HepG2 (cell line): ENCODE measurements around the gene DDX39B. TPM values are rescaled to one million over a fixed set of nuclear protein-coding genes. Genes with fewer than 3 reads are reported as not detected.
A peak's percentile ranks its signal among the peaks of the same experiment; 100 is the strongest.

ENCODE experiments used
- ELK4 ChIP-seq: sonication (generic); formaldehyde crosslinking; IDR thresholded peaks from 2 replicates; pipeline ENCODE4 v1.9.0; 2021; ENCODE audit warnings: missing genetic modification reagents, borderline replicate concordance
- ERF ChIP-seq: IDR thresholded peaks from 2 replicates; pipeline ENCODE4 v1.6.1; 2018; ENCODE audit warnings: missing biosample characterization, missing genetic modification reagents
- GPBP1L1 ChIP-seq: sonication (generic); formaldehyde crosslinking; IDR thresholded peaks from 2 replicates; pipeline ENCODE4 v1.5.0; 2020; ENCODE audit warnings: mild to moderate bottlenecking, missing genetic modification reagents
- HBP1 ChIP-seq: IDR thresholded peaks from 2 replicates; pipeline ENCODE4 v1.6.1; 2016; ENCODE audit warnings: low read depth, control low read depth
- HDAC2 ChIP-seq: sonication (generic); formaldehyde crosslinking; IDR thresholded peaks from 2 replicates; pipeline ENCODE4 v1.4.0; 2020; ENCODE audit warnings: missing genetic modification reagents
- KDM4B ChIP-seq: sonication (generic); formaldehyde crosslinking; IDR thresholded peaks from 2 replicates; pipeline ENCODE4 v1.4.0; 2020; ENCODE audit warnings: missing genetic modification reagents
- MED13 ChIP-seq: sonication (generic); formaldehyde crosslinking; IDR thresholded peaks from 2 replicates; pipeline ENCODE4 v1.5.0; 2020; ENCODE audit warnings: missing genetic modification reagents
- MTF2 ChIP-seq: sonication (generic); formaldehyde crosslinking; IDR thresholded peaks from 2 replicates; pipeline ENCODE4 v1.5.0; 2020; ENCODE audit warnings: missing genetic modification reagents, borderline replicate concordance
- NFAT5 ChIP-seq: sonication (generic); formaldehyde crosslinking; IDR thresholded peaks from 2 replicates; pipeline ENCODE4 v1.4.0; 2020; ENCODE audit warnings: missing genetic modification reagents
- PBX3 ChIP-seq: sonication (generic); formaldehyde crosslinking; IDR thresholded peaks from 2 replicates; pipeline ENCODE4 v1.8.1; 2023; ENCODE audit warnings: missing genetic modification reagents, inconsistent platforms, borderline replicate concordance
- ZBTB21 ChIP-seq: sonication (generic); formaldehyde crosslinking; IDR thresholded peaks from 2 replicates; pipeline ENCODE4 v1.4.0; 2020; ENCODE audit warnings: missing genetic modification reagents
- ZBTB43 ChIP-seq: sonication (generic); formaldehyde crosslinking; conservative IDR thresholded peaks from 2 replicates; pipeline ENCODE4 v1.4.0; 2020; ENCODE audit warnings: missing genetic modification reagents
- ZC3H13 ChIP-seq: sonication (generic); formaldehyde crosslinking; IDR thresholded peaks from 2 replicates; pipeline ENCODE4 v1.8.1; 2023; ENCODE audit warnings: mild to moderate bottlenecking, missing genetic modification reagents, moderate library complexity
- ZMAT5 ChIP-seq: sonication (generic); formaldehyde crosslinking; IDR thresholded peaks from 2 replicates; pipeline ENCODE4 v1.5.0; 2020; ENCODE audit warnings: mild to moderate bottlenecking, low read depth, missing genetic modification reagents, borderline replicate concordance
- ZNF484 ChIP-seq: sonication (generic); formaldehyde crosslinking; IDR thresholded peaks from 2 replicates; pipeline ENCODE4 v1.5.1; 2020; ENCODE audit warnings: mild to moderate bottlenecking, low read depth, missing genetic modification reagents, borderline replicate concordance
- polyA plus RNA-seq, 8 experiments: library from polyadenylated mRNA; depleted of rRNA in 3 of 8; stranded (reverse) in 7 of 8; unstranded in 1 of 8; fragments of >200 nt; fragmentation: Illumina TruSeq in 4 of 8; extraction: Trizol in 4 of 8; gene quantifications; 2 replicates each; pipeline versions ENCODE4 v1.2.1 to v1.2.3, GENCODE V29; 2011 to 2016; ENCODE audit warnings: low read depth in 4 of 8, missing spikeins in 1 of 8, mixed read lengths in 1 of 8; ENCODE audit not compliant: insufficient read depth in 1 of 8
- total RNA-seq, 5 experiments: library from RNA; depleted of rRNA; stranded (reverse); fragments of >200 nt; fragmentation: Illumina TruSeq; extraction: Trizol; gene quantifications; 2 replicates each; pipeline ENCODE4 v1.2.3, GENCODE V29; 2016; ENCODE audit warnings: low read depth in 1 of 5

Gene DDX39B
- total and polyA plus RNA-seq, 2 of the 13 experiments (the other 11 are each of a cell fraction or from before 2014, with no cell fraction given): 570 to 678 TPM

- TF ChIP-seq KDM4B (0 out of 2 replicates have a peak, but pooled peaks have one; percentile 26), ELK4 (CRISPR knock-in tag) (no peak), PBX3 (CRISPR knock-in tag) (peak; percentile 74; the same call in 1 of the 2 replicates), ZC3H13 (peak; percentile 65), MED13 (CRISPR knock-in tag) (peak; percentile 87), HBP1 (CRISPR knock-in tag) (no peak; the same call in 1 of the 2 replicates), ZMAT5 (CRISPR knock-in tag) (no peak), ERF (CRISPR knock-in tag) (peak; percentile 95), MTF2 (CRISPR knock-in tag) (no peak), GPBP1L1 (CRISPR knock-in tag) (no peak), HDAC2 (CRISPR knock-in tag) (peak; percentile 39), ZBTB21 (0 out of 2 replicates have a peak, but pooled peaks have one; percentile 57), ZBTB43 (CRISPR knock-in tag) (peak; percentile 82), NFAT5 (CRISPR knock-in tag) (peak; percentile 80), ZNF484 (CRISPR knock-in tag) (no peak)
These were observed at the start of gene DDX39B (continued) for GRCh38 chr6:31541658-31542521.
